Middle frontal gyrus (tissue), 1 donor: Measurements from ENCODE around the gene NR1H2.
"Not testable (repeated sequence)": the region's sequence is repeated elsewhere in the genome, so short reads cannot be mapped to it uniquely, and the experiment has no call there.

ENCODE experiments used
- DNase-seq: peaks from one replicate; pipeline ENCODE4 v3.0.0-alpha.2; 2015; ENCODE audit warnings: low spot score; ENCODE audit errors: extremely low spot score

NR1H2 gene

GRCh38 chr19:50344661-50345318 is 31.5 kb upstream of the NR1H2 start:
- no peak for DNase-seq

GRCh38 chr19:50347089-50347581 is 29.1 kb upstream of the NR1H2 start:
- DNase-seq = not testable (repeated sequence)

- no peak for DNase-seq
Observed at GRCh38 chr19:50349277-50350057, 26.8 kb upstream of the NR1H2 start.

- no peak for DNase-seq
Observed at GRCh38 chr19:50352242-50352641, 24.0 kb upstream of the NR1H2 start.

- DNase-seq = not testable (repeated sequence)
Observed at GRCh38 chr19:50353487-50353880, 22.8 kb upstream of the NR1H2 start.

GRCh38 chr19:50356691-50357177 is 19.5 kb upstream of the NR1H2 start:
- no peak for DNase-seq

GRCh38 chr19:50357178-50358100 is 18.8 kb upstream of the NR1H2 start:
- peak; percentile 32 for DNase-seq

GRCh38 chr19:50358483-50359327 is 17.6 kb upstream of the NR1H2 start:
- peak; percentile 22 for DNase-seq

GRCh38 chr19:50359328-50359818 is 16.9 kb upstream of the NR1H2 start:
- no peak for DNase-seq

GRCh38 chr19:50361290-50362029 is 14.8 kb upstream of the NR1H2 start:
- DNase-seq = no peak

GRCh38 chr19:50362030-50362412 is 14.2 kb upstream of the NR1H2 start:
- no peak for DNase-seq

GRCh38 chr19:50362656-50363424 is 13.4 kb upstream of the NR1H2 start:
- no peak for DNase-seq

GRCh38 chr19:50365434-50366306 is 10.6 kb upstream of the NR1H2 start, which contains the start of gene NAPSA:
NAPSA (minus strand) TSS chr19:50365639; CDS start chr19:50365621, 18 bp downstream.
- DNase-seq = no peak

GRCh38 chr19:50368649-50369570 is 7.3 kb upstream of the NR1H2 start:
- DNase-seq = peak; percentile 88

- DNase-seq = no peak
Observed at GRCh38 chr19:50371914-50372475, 4.3 kb upstream of the NR1H2 start.

GRCh38 chr19:50377051-50377461 is 799 bp downstream of the NR1H2 start:
- DNase-seq = no peak
